Neural progenitor cell (in vitro differentiated cells): ENCODE data around the gene ECT2L.

Experiments
- EZH2 ChIP-seq: fragments of 200-600 bp; sonication (generic); IDR thresholded peaks from 2 replicates; pipeline ENCODE4 v1.6.1; 2017; ENCODE audit warnings: antibody characterized with exemption, mild to moderate bottlenecking, moderate library complexity
- EZH2phosphoT487 ChIP-seq: fragments of 200-600 bp; sonication (generic); IDR thresholded peaks from 2 replicates; pipeline ENCODE4 v1.6.1; 2017; ENCODE audit warnings: antibody characterized with exemption
- TF ChIP-seq, protein P1 (sequence below): fragments of 200-600 bp; sonication (generic); IDR thresholded peaks from 2 replicates; pipeline ENCODE4 v1.5.1; 2017; ENCODE audit warnings: antibody characterized with exemption, mild to moderate bottlenecking

DNA sequence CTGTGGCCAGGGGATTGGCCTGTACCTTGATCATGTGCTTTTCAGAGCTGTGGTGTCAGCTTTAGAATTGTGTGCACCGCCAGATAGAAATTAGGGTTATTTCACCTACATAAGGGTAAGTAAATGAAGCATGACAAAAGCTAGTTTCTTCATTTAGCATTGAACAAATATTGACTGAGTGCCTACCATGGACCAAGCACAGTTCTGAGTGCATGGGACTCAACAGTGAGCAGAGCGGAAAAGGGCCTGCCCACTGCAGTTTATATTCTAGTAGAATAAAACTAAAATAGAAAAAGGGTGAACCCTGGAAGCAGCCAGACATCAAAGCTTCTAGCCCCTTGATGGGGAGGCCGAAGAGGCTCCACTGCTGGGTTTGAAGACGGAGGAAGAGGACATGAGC is 25.6 kb downstream of the ECT2L start:
- TF ChIP-seq, protein P1, sequence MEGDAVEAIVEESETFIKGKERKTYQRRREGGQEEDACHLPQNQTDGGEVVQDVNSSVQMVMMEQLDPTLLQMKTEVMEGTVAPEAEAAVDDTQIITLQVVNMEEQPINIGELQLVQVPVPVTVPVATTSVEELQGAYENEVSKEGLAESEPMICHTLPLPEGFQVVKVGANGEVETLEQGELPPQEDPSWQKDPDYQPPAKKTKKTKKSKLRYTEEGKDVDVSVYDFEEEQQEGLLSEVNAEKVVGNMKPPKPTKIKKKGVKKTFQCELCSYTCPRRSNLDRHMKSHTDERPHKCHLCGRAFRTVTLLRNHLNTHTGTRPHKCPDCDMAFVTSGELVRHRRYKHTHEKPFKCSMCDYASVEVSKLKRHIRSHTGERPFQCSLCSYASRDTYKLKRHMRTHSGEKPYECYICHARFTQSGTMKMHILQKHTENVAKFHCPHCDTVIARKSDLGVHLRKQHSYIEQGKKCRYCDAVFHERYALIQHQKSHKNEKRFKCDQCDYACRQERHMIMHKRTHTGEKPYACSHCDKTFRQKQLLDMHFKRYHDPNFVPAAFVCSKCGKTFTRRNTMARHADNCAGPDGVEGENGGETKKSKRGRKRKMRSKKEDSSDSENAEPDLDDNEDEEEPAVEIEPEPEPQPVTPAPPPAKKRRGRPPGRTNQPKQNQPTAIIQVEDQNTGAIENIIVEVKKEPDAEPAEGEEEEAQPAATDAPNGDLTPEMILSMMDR, result no peak
- TF ChIP-seq EZH2, result no peak
- no peak for TF ChIP-seq EZH2phosphoT487
